HEK293T (cell line): ENCODE measurements around the gene PBX1.

Source experiments
- CTCF ChIA-PET: fragments of 350-600 bp; formaldehyde crosslinking; extraction: SDS; loops from one replicate; lab custom pipeline; 2021; ENCODE audit warnings: antibody characterized with exemption, inconsistent platforms; lab: Yijun Ruan, JAX
- POLR2A ChIA-PET: fragments of 350-600 bp; formaldehyde crosslinking; extraction: SDS; loops from one replicate; lab custom pipeline; 2020; ENCODE audit warnings: antibody characterized with exemption, inconsistent platforms; lab: Yijun Ruan, JAX
- DNase-seq: peaks from one replicate; pipeline ENCODE4 v3.0.0; 2012; ENCODE audit warnings: mixed read lengths; ENCODE audit errors: extremely low spot score
- ARNT ChIP-seq: fragments of 450-650 bp; IDR thresholded peaks from 2 replicates; pipeline ENCODE4 v1.6.1; 2017; ENCODE audit warnings: mild to moderate bottlenecking
- BHLHE40 ChIP-seq: fragments of 450-650 bp; IDR thresholded peaks from 2 replicates; pipeline ENCODE4 v1.6.1; 2016; ENCODE audit warnings: mild to moderate bottlenecking, moderate library complexity, borderline replicate concordance
- CTBP1 ChIP-seq: fragments of 450-650 bp; IDR thresholded peaks from 2 replicates; pipeline ENCODE4 v1.6.1; 2016; ENCODE audit warnings: borderline replicate concordance
- ELF4 ChIP-seq: fragments of 450-650 bp; IDR thresholded peaks from 2 replicates; pipeline ENCODE4 v1.6.1; 2017; ENCODE audit warnings: antibody characterized with exemption
- FOXA1 ChIP-seq: fragments of 450-650 bp; IDR thresholded peaks from 2 replicates; pipeline ENCODE4 v1.6.1; 2016; ENCODE audit warnings: mild to moderate bottlenecking
- FOXK2 ChIP-seq: fragments of 450-650 bp; IDR thresholded peaks from 2 replicates; pipeline ENCODE4 v1.6.1; 2016; ENCODE audit warnings: mild to moderate bottlenecking
- FOXM1 ChIP-seq: fragments of 450-650 bp; IDR thresholded peaks from 2 replicates; pipeline ENCODE4 v1.6.1; 2017; ENCODE audit warnings: mild to moderate bottlenecking, borderline replicate concordance
- HDGF ChIP-seq: fragments of 450-650 bp; IDR thresholded peaks from 2 replicates; pipeline ENCODE4 v1.6.1; 2017; ENCODE audit warnings: antibody characterized with exemption, borderline replicate concordance
- L3MBTL2 ChIP-seq: fragments of 450-650 bp; conservative IDR thresholded peaks from 2 replicates; pipeline ENCODE4 v1.6.1; 2016; ENCODE audit warnings: mild to moderate bottlenecking
- LEF1 ChIP-seq: fragments of 450-650 bp; IDR thresholded peaks from 2 replicates; pipeline ENCODE4 v1.6.1; 2017; ENCODE audit warnings: mild to moderate bottlenecking, borderline replicate concordance
- NFRKB ChIP-seq: fragments of 450-650 bp; IDR thresholded peaks from 2 replicates; pipeline ENCODE4 v1.6.1; 2016; ENCODE audit warnings: mild to moderate bottlenecking, moderate library complexity
- PKNOX1 ChIP-seq: fragments of 450-650 bp; IDR thresholded peaks from 2 replicates; pipeline ENCODE4 v1.6.1; 2016
- SP1 ChIP-seq: fragments of 450-650 bp; IDR thresholded peaks from 2 replicates; pipeline ENCODE4 v1.6.1; 2017
- SUZ12 ChIP-seq: fragments of 450-650 bp; IDR thresholded peaks from 2 replicates; pipeline ENCODE4 v1.6.1; 2016; ENCODE audit warnings: mild to moderate bottlenecking
- TARDBP ChIP-seq: fragments of 450-650 bp; IDR thresholded peaks from 2 replicates; pipeline ENCODE4 v1.6.1; 2016
- ZNF384 ChIP-seq: fragments of 450-650 bp; IDR thresholded peaks from 2 replicates; pipeline ENCODE4 v1.6.1; 2016

PBX1 gene

GRCh38 chr1:164706606-164706987, 147.6 kb downstream of the PBX1 start:
- POLR2A ChIA-PET, result no interaction called here
- TF ChIP-seq SUZ12, result no peak
- TF ChIP-seq CTBP1, result no peak
- no peak for TF ChIP-seq FOXK2
- TF ChIP-seq HDGF, result no peak
- TF ChIP-seq SP1, result no peak
- no peak for TF ChIP-seq TARDBP
- TF ChIP-seq ARNT, result no peak
- TF ChIP-seq FOXA1, result no peak
- DNase-seq, result no peak
- CTCF ChIA-PET, result interaction anchor here (1.2 kb wide), 1 partner anchor 80 kb away, joined by 3 read pairs; no protein-coding TSS in a partner anchor

GRCh38 chr1:164707868-164708331, 148.9 kb downstream of the PBX1 start:
- TF ChIP-seq SP1, result no peak
- ChIA-PET POLR2A (no interaction called here), CTCF (no interaction called here)
- DNase-seq, result no peak

GRCh38 chr1:164708596-164708995, 149.6 kb downstream of the PBX1 start:
- no peak for DNase-seq
- no peak for TF ChIP-seq PKNOX1
- no peak for TF ChIP-seq SP1
- no peak for TF ChIP-seq BHLHE40
- TF ChIP-seq ELF4, result no peak
- no peak for TF ChIP-seq ZNF384
- TF ChIP-seq FOXA1, result no peak
- TF ChIP-seq CTBP1, result no peak
- no peak for TF ChIP-seq FOXM1
- no peak for TF ChIP-seq NFRKB
- TF ChIP-seq FOXK2, result no peak
- CTCF ChIA-PET, result no interaction called here
- POLR2A ChIA-PET, result no interaction called here

GRCh38 chr1:164709126-164709525, 150.1 kb downstream of the PBX1 start:
- POLR2A ChIA-PET, result no interaction called here
- CTCF ChIA-PET, result no interaction called here
- no peak for TF ChIP-seq CTBP1
- TF ChIP-seq LEF1, result no peak
- TF ChIP-seq ELF4, result no peak
- TF ChIP-seq FOXM1, result no peak
- no peak for TF ChIP-seq L3MBTL2
- TF ChIP-seq BHLHE40, result no peak
- TF ChIP-seq SUZ12, result no peak
- no peak for TF ChIP-seq ARNT
- no peak for DNase-seq

- ChIA-PET CTCF (no interaction called here), POLR2A (no interaction called here)
- TF ChIP-seq CTBP1, result no peak
- TF ChIP-seq FOXK2, result no peak
- TF ChIP-seq L3MBTL2, result no peak
- TF ChIP-seq ZNF384, result no peak
- no peak for TF ChIP-seq FOXM1
- TF ChIP-seq BHLHE40, result no peak
- no peak for TF ChIP-seq ARNT
- no peak for TF ChIP-seq NFRKB
- no peak for TF ChIP-seq LEF1
- no peak for TF ChIP-seq SUZ12
- TF ChIP-seq ELF4, result no peak
- no peak for TF ChIP-seq TARDBP
- TF ChIP-seq PKNOX1, result no peak
- TF ChIP-seq HDGF, result no peak
- TF ChIP-seq SP1, result no peak
- no peak for DNase-seq
These were observed 150.7 kb downstream of the PBX1 start for GRCh38 chr1:164709541-164710278.

GRCh38 chr1:164712131-164713036, 153.4 kb downstream of the PBX1 start:
- TF ChIP-seq TARDBP (no peak), FOXK2 (no peak), CTBP1 (no peak), SP1 (no peak), NFRKB (no peak), ARNT (no peak), PKNOX1 (no peak), ELF4 (no peak), L3MBTL2 (no peak), SUZ12 (no peak), HDGF (no peak), ZNF384 (no peak), FOXM1 (no peak), BHLHE40 (no peak)
- ChIA-PET CTCF (no interaction called here), POLR2A (no interaction called here)
- no peak for DNase-seq
